ENCODE data around the gene MANSC4.

- TF ChIP-seq CTCF (IDR thresholded peaks at IDR 0.05) = no peak
- TF ChIP-seq POLR2A (IDR thresholded peaks at IDR 0.05) = no peak
Observed at GRCh38 chr12:27823038-27823437, 43.0 kb upstream of the MANSC4 start.

Measured in thyroid gland (tissue), 4 donors.